GM21825 (cell line): ENCODE results near the gene CACNG8.
"Not testable (repeated sequence)": the region's sequence is repeated elsewhere in the genome, so short reads cannot be mapped to it uniquely, and the experiment has no call there.

Source experiments
- ATAC-seq: cut with Tn5 transposase; IDR thresholded peaks from one replicate; pipeline ENCODE4 v1.9.1; 2021; ENCODE audit warnings: mild to moderate bottlenecking, moderate library complexity; ENCODE audit not compliant: unreplicated experiment

The CACNG8 gene

DNA sequence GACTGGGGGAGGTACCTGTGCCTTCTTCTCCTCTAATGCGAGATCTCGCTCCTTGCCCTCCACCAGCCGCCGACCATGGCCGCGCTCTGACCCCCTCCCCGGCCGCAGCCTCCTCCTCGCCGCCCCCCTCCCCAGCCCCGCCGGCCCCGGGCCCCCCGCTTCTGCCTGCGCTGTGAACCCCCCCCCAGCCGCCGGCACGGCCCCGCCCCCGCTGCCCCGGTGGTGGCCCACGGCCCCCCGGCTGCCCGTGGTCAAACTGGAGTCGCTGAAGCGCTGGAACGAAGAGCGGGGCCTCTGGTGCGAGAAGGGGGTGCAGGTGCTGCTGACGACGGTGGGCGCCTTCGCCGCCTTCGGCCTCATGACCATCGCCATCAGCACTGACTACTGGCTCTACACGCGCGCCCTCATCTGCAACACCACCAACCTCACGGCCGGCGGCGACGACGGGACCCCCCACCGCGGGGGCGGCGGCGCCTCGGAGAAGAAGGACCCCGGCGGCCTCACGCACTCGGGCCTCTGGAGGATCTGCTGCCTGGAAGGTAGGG, at the start of gene CACNG8:
TSS of gene CACNG8 (plus strand) at position 51 of the 545 bp plus-strand sequence.
- ATAC-seq, result no peak

DNA sequence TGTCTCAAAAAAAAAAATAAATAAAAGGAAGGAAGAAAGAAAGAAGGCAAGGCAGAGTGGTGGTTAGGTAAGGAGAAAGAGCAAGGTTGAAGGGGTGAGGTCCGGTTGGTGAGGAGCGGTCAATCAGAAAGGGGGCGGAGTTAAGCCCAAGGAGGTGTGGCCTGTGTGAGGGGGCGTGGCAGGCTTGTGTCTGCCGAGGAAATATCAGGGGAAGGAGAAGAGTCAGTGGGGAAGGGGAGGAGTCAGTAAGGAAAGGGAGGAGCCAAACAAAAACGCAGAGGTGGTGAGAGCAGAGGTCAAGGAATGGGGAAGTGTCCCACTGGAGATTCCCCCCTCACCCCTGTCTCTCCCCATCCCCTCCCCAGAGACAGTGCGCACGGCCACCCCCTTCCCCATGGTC, 47.7 kb upstream of the CACNG8 start:
- ATAC-seq, result no peak

DNA sequence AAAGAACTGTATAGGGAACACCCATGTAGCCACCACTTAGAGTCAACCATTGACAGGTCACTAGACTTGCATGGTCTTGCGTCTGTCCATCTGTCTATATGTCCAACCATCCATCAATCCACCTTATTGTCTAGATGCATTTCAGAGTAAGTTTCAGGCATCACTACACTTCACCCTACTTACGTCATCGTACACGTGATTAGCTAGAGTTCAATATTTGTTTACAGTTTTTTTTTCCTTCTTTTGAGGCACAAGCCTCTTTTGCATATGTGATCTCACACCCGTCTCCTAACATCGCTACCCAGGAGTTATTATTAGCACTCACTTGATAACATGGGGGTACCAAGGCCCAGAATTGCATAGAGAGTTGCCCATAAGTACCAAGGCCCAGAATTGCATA, 46.7 kb upstream of the CACNG8 start:
- ATAC-seq, result no peak

DNA sequence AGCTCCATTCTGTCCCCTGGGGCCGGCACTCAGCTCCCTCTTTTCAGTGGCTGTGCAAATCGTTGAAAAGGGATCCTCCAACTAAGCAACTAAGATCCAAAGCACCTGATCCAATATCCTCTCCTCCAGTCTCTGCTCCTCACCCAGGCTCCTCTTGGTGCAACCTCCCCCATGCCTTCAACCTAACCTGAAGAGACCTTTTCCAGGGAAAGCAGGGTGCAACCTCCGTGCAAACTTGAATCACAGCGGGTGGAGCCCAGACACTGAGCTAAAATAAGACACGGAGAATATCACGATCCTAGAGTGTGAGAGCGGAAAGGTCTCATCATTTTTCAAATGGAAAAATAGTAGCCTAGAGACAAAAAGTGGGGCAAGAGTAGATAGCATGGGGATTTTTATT, 45.4 kb upstream of the CACNG8 start:
- no peak for ATAC-seq

DNA sequence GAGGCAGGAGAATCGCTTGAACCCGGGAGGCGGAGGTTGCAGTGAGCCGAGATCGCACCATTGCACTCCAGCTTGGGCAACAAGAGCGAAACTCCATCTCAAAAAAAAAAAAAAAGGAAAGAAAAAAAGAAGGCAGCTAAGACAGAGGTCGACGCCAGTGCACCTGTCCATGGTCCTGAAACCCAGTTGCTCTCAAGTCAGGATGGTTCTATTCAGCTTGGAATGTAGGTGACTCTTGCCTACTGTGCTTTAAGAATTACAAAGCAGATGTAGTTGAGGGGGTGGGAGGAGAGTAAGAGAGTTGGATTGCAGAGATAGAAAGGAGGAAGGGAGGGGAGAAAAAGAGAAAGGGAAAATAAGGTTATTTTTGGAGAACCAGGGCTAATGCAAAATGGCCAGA, 35.0 kb upstream of the CACNG8 start:
- ATAC-seq, result no peak

DNA sequence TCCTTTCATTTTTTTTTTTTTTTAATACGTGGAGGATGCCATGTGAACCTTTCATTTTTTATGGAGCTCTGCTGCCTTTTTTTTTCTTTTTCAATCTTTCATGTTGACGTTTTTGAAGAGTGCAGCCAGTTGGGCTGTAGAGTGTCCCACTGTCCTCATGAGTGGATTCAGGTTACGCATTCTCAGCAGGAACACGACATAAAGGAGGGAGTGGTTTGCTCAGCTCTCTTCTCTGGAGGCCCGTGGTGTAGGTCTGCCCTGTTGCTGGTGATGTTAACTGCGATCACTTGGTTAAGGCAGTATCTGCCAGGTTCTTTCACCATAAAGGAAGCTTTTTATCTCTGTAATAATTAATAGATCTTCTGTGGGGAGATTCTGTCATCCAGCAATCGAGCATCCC, 26.7 kb upstream of the CACNG8 start:
- ATAC-seq, result no peak

DNA sequence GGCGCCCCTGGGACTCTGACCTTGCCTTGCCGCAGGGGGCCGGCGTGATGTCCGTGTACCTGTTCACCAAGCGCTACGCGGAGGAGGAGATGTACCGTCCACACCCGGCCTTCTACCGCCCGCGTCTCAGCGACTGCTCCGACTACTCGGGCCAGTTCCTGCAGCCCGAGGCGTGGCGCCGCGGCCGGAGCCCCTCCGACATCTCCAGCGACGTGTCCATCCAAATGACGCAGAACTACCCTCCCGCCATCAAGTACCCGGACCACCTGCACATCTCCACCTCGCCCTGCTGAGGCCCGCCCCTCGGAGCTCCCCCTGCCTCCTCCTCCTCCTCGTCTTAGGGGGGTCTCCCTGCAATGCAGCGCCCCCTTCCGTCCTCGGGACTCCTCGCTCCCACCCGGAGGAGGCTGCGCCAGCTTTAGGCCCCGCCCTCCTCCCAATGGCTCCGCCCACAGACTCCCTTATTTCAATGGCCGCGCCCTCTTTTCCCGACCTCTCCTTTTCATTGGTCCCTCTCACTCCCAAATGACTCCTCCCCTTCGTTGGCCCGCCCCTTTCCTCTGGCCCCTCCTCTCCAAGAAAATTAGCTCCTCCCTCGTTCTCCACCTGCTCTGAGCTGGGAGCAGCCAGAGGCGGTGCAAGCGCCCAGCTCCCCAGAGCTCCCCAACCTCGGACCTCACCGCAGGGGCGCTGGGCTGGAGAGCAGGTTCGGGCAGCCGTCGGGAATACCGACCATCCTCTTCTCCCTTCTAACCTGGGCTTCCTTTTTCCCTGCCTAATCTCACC, 20.5 kb upstream of the CACNG8 start:
- ATAC-seq, result no peak

DNA sequence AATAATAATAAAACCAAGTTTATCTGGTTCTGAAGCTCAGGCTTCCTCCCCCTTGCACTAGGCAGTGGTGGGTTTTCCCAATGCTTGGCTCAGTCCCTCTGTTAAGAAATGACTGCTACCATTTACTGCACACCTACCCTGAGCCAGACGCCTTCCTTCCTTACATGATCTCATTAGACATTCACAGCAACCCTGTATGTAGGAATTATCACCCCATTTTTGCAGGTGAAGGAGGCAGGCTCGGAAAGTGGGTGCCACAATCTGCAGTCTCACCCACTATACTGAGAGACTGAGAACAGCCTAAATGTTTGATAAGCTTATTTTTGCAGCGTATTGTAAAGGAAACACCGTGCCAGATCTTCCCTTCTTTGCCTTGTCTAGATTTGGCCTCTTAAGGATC, 18.3 kb upstream of the CACNG8 start:
- no peak for ATAC-seq

DNA sequence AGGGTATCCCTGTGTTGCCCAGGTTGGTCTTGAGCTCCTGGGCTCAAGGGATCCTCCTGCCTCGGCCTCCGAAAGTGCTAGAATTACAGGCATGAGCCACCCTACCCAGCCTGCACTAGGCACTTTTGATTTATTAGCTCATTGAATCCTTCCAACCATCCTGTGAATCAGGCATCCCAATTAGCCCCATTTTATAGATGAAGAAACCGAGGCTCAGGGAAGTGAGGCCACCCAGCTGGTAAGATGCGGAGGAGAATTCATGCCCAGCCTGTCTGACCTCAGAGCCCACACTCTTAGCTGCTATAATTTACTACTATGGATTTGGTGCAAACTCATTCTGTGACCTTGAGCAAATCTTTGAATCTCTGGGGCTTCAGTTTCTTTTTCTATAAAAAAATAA, 17.8 kb upstream of the CACNG8 start:
- no peak for ATAC-seq

DNA sequence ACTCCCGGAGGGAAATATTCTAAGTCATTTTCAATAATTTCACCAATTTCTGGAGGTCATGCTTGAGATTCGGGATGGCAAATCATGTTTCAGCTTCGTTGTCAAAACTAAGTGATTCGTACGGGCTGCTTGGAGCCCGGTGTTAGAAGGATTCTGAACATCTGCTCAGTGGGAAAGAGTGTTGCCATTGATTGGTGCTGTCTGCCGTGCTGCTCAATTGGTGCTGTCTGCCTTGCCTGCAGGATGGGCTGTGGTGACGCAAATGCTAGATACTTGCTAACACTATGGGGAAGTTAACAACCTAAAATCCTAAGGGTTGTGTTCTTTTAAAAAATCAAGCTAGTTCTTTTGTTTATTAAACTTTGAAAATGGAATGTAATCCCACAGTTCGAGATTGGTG, 17.3 kb upstream of the CACNG8 start:
- no peak for ATAC-seq

DNA sequence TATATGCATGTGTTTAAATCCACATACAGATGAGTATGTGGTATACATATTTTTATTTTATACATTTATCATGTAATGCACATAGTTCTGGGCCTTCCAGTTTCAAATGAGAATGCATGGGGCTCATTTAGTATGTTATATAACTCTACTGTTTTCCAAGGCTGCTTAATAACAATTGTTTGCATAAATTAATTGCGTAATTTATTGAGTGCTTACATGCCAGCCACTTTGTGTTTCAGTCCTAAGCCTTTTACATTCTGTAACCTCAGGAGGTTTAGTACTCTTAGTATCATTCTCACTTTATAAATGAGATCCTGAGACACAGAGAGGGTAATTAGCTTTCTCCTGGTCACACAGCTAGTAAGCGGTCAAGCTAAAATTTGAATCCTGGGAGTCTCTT, 16.7 kb upstream of the CACNG8 start:
- no peak for ATAC-seq

DNA sequence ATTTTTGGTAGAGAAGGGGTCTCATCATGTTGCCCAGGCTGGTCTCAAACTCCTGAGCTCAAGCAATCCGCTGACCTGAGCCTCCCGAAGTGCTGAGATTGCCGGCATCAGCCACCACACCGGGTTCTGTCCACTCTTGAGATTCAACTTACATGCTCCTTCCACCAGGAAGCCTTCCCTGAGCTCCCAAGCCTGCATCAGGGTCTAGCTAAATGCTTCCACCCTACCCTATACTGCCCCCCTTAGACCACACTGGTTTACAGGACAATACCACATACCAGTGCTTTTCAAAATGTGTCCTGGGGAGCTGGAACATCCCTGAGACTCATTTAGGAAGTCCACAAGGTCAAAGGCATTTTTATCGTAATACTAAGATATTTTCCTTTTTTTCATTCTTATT, 15.1 kb upstream of the CACNG8 start:
- no peak for ATAC-seq

DNA sequence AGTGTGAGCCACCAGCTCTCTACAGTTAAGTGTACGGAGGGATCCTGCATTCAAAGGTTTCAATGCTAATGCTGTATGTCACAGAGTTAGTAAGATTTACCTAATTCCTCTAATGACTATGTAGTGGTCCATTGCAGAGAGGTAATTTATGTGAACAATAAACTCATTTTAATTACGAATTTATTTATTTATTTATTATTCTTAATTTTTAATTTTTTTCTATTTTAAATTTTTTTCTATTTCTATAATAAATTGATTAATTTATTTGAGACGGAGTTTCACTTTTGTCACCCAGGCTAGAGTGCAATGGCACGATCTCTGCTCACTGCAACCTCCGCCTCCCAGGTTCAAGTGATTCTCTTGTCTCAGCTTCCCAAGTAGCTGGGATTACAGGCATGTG, 14.1 kb upstream of the CACNG8 start:
- not testable (repeated sequence) for ATAC-seq

DNA sequence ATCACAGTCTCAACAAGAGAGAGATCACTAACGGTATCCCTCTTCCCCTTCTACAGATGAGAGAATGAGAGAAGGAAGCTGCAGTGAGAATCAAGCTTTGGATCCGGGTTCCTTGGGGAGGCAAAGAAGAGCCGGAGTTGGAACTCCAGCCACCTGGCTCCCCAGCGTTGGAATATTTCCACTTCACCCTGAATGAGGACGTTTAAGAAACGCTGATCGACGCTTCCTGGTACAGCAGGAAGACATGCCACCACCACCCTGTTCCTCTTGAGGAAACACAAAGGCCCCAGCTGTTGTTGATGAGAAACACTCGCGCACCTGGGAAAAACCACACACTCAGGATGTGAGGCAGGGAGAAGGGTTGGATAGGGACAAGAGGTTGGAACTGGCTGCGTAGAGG, 11.3 kb upstream of the CACNG8 start:
- no peak for ATAC-seq

DNA sequence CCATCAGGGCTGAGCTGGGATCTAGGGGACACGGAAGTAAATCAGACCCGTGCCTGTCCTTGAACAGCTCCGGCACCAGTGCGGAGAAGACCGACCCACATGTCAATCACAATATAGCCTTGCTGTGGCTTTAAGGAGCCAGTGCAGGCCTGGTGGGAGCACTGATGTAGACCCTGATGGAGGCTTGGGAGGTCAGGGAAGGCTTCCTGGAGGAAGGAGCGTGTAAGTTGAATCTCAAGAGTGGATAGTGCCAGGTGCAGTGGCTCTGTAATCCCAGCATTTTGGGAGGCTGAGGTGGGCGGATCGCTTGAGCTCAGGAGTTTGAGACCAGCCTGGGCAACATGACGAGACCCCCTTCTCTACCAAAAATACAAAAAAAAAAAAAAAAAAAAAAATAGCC, 10.8 kb upstream of the CACNG8 start:
- ATAC-seq, result no peak

DNA sequence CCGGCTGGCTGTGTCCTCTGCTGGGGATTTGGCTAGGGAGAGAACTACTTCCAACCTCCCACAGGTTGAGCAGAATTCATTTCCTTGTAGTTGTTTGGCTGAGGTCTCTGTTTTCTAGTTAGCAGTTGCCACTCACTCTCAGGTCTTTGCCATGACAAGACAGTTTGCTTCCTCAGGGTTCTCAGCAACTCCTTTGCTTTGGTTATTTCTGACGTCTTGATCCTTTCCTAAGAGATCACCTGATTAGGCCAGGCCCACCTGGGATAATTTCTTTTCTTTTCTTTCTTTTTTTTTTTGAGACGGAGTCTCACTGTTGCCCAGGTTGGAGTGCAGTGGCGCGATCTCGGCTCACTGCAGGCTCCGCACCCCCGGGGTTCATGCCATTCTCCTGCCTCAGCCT, 9.4 kb upstream of the CACNG8 start:
- no peak for ATAC-seq

DNA sequence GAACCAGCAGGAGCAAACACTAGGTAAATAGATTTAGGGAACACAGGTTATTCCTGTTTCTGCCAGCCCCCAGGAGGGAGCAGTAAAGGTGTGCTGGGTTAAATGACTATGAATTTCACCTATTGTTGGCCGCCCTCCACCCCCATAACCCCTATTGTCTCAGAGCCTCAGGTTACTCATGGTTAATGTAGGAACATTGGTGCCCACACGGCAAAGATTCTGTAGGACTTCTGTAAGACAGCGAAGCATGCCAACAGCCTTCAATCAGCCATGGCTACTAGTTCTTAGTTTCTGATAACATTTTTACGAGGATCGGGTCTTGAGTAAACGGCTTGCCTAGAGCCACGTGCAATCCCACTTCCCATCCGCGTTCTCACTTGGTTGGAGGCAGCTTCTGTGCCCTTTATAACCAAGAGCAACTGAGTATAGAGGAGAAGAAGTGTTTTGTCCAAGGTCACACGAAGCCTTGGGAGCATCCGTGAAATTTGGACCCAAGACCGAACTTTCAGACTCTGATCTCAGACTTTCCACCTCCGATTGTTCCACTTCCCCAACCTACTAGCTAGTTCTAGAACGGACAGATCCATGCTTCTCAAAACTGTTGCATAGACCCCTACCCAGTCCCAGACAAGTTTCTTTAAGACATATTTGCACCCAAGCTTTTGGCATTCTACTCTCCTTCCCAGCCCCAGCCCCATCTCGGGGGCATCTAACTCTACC, 5.1 kb upstream of the CACNG8 start:
- ATAC-seq, result no peak

DNA sequence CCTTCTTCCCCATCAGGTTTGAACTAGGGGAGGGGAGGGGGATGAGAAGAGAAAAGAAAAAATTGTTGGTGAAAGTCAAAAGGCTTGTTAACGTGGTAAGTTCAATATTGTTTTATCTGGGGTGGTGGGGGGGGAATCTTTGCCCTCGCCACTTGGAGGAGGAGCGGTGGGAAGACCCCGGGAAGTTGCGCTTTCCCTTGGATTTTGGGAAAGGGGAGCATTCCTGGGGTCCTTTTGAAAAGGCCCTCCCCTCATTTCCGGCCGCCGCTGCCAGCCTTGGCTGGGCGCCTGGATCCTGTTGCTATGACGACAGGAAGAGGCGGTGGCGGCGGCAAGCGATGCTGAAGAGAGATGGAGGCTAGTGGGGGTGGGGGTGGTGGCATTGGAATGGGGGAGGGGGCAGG, 4.6 kb upstream of the CACNG8 start:
- ATAC-seq, result no peak

DNA sequence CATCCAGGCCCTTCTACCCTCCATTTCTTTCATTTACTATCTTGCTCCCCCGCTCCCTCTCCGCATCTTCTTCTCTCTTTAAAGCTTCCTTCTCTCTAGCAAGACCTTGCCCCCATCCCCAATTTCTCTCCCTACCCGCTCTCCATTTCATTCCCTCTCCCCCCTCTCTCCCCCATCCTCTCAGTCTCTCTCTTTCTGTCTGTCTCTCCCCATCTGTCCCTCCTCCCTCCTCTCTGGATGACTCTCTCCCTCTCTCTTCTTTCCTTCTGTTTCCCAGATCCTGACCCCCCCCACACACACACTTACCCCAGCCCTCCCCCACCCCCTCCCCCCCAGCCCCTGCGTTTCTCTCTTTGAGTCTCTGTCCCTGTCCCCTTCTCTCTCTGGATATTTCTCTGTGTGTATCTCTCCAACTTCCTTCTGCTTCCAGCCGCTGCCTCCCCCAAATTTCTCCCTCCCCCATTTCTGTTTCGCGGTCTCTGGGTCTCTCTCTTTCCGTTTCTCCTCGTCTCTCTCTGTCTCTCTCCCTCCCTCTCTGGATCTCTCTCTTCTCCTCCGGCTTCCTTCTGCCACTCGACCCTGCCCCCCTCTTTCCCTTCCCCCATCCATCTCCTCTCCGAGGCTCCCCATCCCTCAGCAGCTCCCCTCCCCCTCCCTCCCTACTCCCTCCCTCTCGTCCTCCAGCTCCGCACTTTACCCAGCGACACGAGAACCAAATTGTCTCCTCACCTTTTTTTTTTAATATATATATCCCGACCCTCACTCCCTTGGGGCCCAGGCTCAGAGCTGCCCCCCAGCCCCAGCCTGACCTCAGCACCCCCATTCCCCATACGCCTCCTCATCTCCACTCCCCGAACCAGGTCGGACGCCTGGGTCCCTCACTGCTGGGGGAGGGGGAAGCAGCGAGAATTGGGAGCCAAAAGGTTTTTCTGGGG, 3.6 kb upstream of the CACNG8 start:
- no peak for ATAC-seq

DNA sequence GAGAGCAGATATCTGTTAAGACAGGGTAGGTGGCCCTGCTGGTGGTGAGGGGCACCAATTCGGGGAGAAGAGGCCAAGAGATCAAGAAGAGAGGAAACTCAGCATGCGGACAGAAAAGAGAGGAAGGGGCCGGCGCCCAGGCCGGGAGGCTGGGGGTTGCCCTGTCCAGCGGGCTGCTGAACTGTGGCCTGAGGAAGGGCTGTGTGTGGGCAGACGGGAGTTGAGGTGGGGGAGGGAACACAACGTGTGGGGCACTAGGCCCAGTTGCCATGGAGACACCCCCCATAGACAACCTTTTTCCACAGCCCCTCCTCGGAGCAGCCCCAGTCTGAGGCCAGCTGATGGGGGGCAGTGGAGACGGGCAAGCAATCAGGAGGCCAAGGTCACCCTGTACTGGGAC, 2.5 kb upstream of the CACNG8 start:
- ATAC-seq, result no peak

DNA sequence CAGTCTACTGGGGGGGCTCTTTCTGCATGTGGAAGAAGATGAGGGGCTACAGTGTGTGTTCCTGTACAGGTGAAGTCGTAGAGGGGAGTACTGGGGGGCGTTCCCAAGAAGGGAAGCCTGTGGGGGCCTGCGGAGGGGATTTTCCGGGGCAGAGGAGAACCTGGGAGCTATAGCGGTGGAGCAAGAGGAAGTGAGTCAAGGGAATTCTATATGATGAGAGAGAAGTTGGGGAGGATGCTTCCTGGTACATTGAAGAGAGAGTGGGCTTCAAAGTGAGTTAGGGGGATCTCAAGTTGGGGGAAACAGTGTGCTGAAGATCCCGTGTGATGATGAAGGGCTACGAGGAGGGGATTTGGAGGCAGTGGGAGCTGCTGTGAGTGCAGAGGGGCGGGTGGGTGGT, 1.9 kb upstream of the CACNG8 start:
- ATAC-seq, result no peak
